H1 (cell line): ENCODE measurements around the gene TFR2. TPM values are rescaled to one million over a fixed set of nuclear protein-coding genes. Genes with fewer than 3 reads are reported as not detected.

ENCODE experiments used
- ASH2L ChIP-seq: fragments of 200-600, 300-600 bp; sonication (generic); IDR thresholded peaks from one replicate; pipeline ENCODE4 v1.7.1; 2017; ENCODE audit warnings: low read length
- BRCA1 ChIP-seq: IDR thresholded peaks from 2 replicates; pipeline ENCODE4 v1.6.1; 2012; ENCODE audit warnings: low read depth, low read length, improper control_type of control experiment
- CBX5 ChIP-seq: fragments of 300-800, 300-1000 bp; sonication (generic); IDR thresholded peaks from 2 replicates; pipeline ENCODE4 v1.7.1; 2016; ENCODE audit warnings: antibody characterized with exemption, low read length, low read depth
- CREB1 ChIP-seq: IDR thresholded peaks from 2 replicates; pipeline ENCODE4 v1.6.1; 2012; ENCODE audit warnings: inconsistent platforms
- E2F6 ChIP-seq: IDR thresholded peaks from 2 replicates; pipeline ENCODE4 v1.6.1; 2012; ENCODE audit warnings: inconsistent platforms
- HDAC2 ChIP-seq, 2 experiments: fragments of 300-600 bp in 1 of 2; sonication (generic) in 1 of 2; IDR thresholded peaks; 2 replicates each; pipeline ENCODE4 v1.6.1; 2011 to 2012; ENCODE audit warnings: low read depth in 2 of 2, low read length in 2 of 2, mild to moderate bottlenecking in 2 of 2, moderate library complexity in 2 of 2, borderline replicate concordance in 1 of 2, inconsistent platforms in 1 of 2
- HDAC6 ChIP-seq: IDR thresholded peaks from one replicate; pipeline ENCODE4 v1.7.1; 2012; ENCODE audit warnings: low read depth, mild to moderate bottlenecking, inconsistent platforms, low read length, moderate library complexity
- KDM4A ChIP-seq: IDR thresholded peaks from one replicate; pipeline ENCODE4 v1.7.1; 2012; ENCODE audit warnings: low read depth, mild to moderate bottlenecking, moderate library complexity, low read length, inconsistent platforms; ENCODE audit not compliant: severe bottlenecking
- POLR2AphosphoS5 ChIP-seq: IDR thresholded peaks from 2 replicates; pipeline ENCODE4 v1.6.1; 2011; ENCODE audit warnings: low read depth, low read length
- POU5F1 ChIP-seq: IDR thresholded peaks from 2 replicates; pipeline ENCODE4 v1.6.1; 2011; ENCODE audit warnings: low read depth, mild to moderate bottlenecking, low read length, moderate library complexity
- RAD21 ChIP-seq, 2 experiments: IDR thresholded peaks in 1 of 2; conservative IDR thresholded peaks in 1 of 2; 2 replicates each; pipeline ENCODE4 v1.6.1; 2011; ENCODE audit warnings: low read depth in 2 of 2, low read length in 2 of 2, improper control_type of control experiment in 1 of 2, inconsistent platforms in 1 of 2, mild to moderate bottlenecking in 1 of 2, moderate library complexity in 1 of 2
- RFX5 ChIP-seq: IDR thresholded peaks from 2 replicates; pipeline ENCODE4 v1.6.1; 2011; ENCODE audit warnings: low read depth, low read length, improper control_type of control experiment, borderline replicate concordance
- RNF2 ChIP-seq: fragments of 200-900, 300-1000 bp; sonication (generic); IDR thresholded peaks from 2 replicates; pipeline ENCODE4 v1.7.1; 2016; ENCODE audit warnings: borderline replicate concordance, low read depth, mild to moderate bottlenecking, antibody characterized with exemption, low read length; ENCODE audit not compliant: poor library complexity, severe bottlenecking; ENCODE audit errors: missing control alignments
- SIX5 ChIP-seq: IDR thresholded peaks from 2 replicates; pipeline ENCODE4 v1.6.1; 2011; ENCODE audit warnings: mild to moderate bottlenecking, low read depth, low read length
- SRF ChIP-seq: IDR thresholded peaks from 2 replicates; pipeline ENCODE4 v1.6.1; 2011; ENCODE audit warnings: mild to moderate bottlenecking, low read depth, low read length, moderate library complexity
- TAF1 ChIP-seq: IDR thresholded peaks from 2 replicates; pipeline ENCODE4 v1.6.1; 2011; ENCODE audit warnings: mild to moderate bottlenecking, low read depth, low read length
- TBP ChIP-seq: IDR thresholded peaks from 2 replicates; pipeline ENCODE4 v1.6.1; 2011; ENCODE audit warnings: low read depth, low read length, improper control_type of control experiment
- TCF12 ChIP-seq: IDR thresholded peaks from 2 replicates; pipeline ENCODE4 v1.6.1; 2011; ENCODE audit warnings: low read depth, mild to moderate bottlenecking, low read length
- TEAD4 ChIP-seq: IDR thresholded peaks from 2 replicates; pipeline ENCODE4 v1.6.1; 2012; ENCODE audit warnings: low read depth, low read length, inconsistent platforms, mixed read lengths
- USF2 ChIP-seq: IDR thresholded peaks from 2 replicates; pipeline ENCODE4 v1.6.1; 2011; ENCODE audit warnings: low read length, improper control_type of control experiment
- YY1 ChIP-seq: IDR thresholded peaks from 2 replicates; pipeline ENCODE4 v1.6.1; 2011; ENCODE audit warnings: low read depth, mild to moderate bottlenecking, low read length
- polyA plus RNA-seq, 7 experiments: library from polyadenylated mRNA; depleted of rRNA in 3 of 7; stranded (reverse) in 5 of 7; unstranded in 2 of 7; fragments of >200 nt in 5 of 7; fragments of 200-250 nt in 2 of 7; gene quantifications; 1 replicate in 5 of 7; 2 replicates in 1 of 7; 4 replicates in 1 of 7; pipeline versions ENCODE4 v1.2.1 to v1.2.3, GENCODE V29; 2011 to 2013; ENCODE audit warnings: missing spikeins in 2 of 7, mixed read lengths in 2 of 7
- total RNA-seq: library from RNA; stranded (reverse); fragmentation: NEBNext Ultra II Directional; extraction: Animal tissue kit (Norgen Biotek cat#: 25700); gene quantifications from 2 replicates; pipeline ENCODE4 v1.2.1, GENCODE V29; 2021
- TF ChIP-seq, protein P1 (sequence below): IDR thresholded peaks from 2 replicates; pipeline ENCODE4 v1.6.1; 2011; ENCODE audit warnings: low read depth, mild to moderate bottlenecking, low read length; ENCODE audit not compliant: insufficient read depth

Gene TFR2
- total and polyA plus RNA-seq, 2 of the 8 experiments (the other 6 are each of a cell fraction or from before 2014, with no cell fraction given), result 4.6 to 5.7 TPM

DNA sequence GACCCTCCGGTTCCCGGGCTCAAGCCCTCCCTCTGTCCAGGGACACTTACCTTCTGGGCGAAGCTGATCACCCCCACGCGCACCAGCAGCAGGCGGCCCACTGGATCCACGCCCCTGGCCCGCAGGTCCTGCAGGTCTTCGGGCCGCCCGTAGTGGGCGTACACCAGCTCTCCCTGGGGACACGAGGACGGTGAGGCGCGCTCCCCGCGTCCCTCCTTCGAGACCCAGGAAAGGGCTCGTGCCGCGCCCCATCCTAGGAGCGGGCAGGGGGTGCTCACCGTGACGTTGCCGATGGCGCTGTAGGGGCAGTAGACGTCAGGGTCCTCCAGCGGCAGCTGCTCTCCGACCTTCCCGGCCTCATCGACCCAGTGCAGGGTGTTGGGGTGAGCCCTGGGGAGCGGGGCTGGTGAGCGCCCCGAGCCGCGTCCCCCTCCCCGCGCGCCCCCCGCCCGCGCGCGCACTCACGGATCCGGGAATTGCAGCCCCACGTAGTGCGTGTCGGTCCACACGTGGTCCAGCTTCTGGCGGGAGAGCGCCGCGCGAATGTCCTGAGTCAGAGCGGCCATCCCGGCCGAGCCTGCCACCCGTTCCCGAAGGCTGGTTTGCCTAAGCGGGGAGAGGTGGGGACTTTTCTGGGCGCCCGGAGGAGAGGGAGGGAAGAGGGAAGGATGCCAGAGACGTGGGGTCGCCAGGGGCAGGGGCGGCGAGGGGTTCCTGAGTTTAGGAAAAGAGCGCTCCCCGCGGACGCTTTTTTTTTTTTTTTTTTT is 8.2 kb downstream of the TFR2 start (continued):
- peak; percentile 74 to 77; a peak in 2 of 4 replicates for TF ChIP-seq HDAC2 (IDR thresholded peaks at IDR 0.05; ENCODE audit: borderline replicate concordance in 1 of 2, low read depth in 2 of 2, low read length in 2 of 2)
- TF ChIP-seq ASH2L, result peak; percentile 85
- no peak for TF ChIP-seq TBP
- no peak for TF ChIP-seq TCF12
- no peak for TF ChIP-seq POU5F1
- no peak for TF ChIP-seq HDAC6
- TF ChIP-seq RNF2, result peak; percentile 36
- no peak for TF ChIP-seq RFX5
- no peak for TF ChIP-seq CBX5
- TF ChIP-seq BRCA1, result no peak
- no peak for TF ChIP-seq USF2
- peak; percentile 87 for TF ChIP-seq E2F6
- peak; percentile 22 to 32; a peak in 2 of 4 replicates for TF ChIP-seq RAD21 (IDR thresholded peaks at IDR 0.05 in 1 of 2, conservative IDR thresholded peaks at IDR 0.05 in 1 of 2; ENCODE audit: low read depth in 2 of 2, low read length in 2 of 2)
- no peak for TF ChIP-seq YY1
- no peak for TF ChIP-seq TEAD4
- TF ChIP-seq POLR2AphosphoS5, result no peak; the same call in 1 of the 2 replicates
- peak; percentile 83 for TF ChIP-seq KDM4A
- TF ChIP-seq TAF1, result no peak
- TF ChIP-seq SRF, result no peak
- TF ChIP-seq, protein P1, sequence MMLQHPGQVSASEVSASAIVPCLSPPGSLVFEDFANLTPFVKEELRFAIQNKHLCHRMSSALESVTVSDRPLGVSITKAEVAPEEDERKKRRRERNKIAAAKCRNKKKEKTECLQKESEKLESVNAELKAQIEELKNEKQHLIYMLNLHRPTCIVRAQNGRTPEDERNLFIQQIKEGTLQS, result no peak
- TF ChIP-seq CREB1, result peak; percentile 90
- no peak for TF ChIP-seq SIX5
